Stimulated activated CD8-positive, alpha-beta memory T cell treated with anti-CD3 and anti-CD28 coated beads, Interleukin-15, amount 100 ng/mL, for 4 hours (primary cell): ENCODE results near the gene SBK2.
"Not testable (repeated sequence)": the region's sequence is repeated elsewhere in the genome, so short reads cannot be mapped to it uniquely, and the experiment has no call there.

ENCODE experiments used
- DNase-seq, 2 donors: peaks; one replicate each; pipeline ENCODE4 v3.0.0-alpha.2; 2020; ENCODE audit warnings: low read depth in 2 of 2

Gene SBK2

GRCh38 chr19:55535173-55535964 is 1.6 kb downstream of the SBK2 start:
- DNase-seq: no peak

GRCh38 chr19:55534280-55534679 is 2.7 kb downstream of the SBK2 start:
- DNase-seq: not testable (repeated sequence)

GRCh38 chr19:55530996-55531395 is 5.9 kb downstream of the SBK2 start:
- DNase-seq: no peak

GRCh38 chr19:55529636-55530234 is 7.2 kb downstream of the SBK2 start:
- DNase-seq: no peak

DNA sequence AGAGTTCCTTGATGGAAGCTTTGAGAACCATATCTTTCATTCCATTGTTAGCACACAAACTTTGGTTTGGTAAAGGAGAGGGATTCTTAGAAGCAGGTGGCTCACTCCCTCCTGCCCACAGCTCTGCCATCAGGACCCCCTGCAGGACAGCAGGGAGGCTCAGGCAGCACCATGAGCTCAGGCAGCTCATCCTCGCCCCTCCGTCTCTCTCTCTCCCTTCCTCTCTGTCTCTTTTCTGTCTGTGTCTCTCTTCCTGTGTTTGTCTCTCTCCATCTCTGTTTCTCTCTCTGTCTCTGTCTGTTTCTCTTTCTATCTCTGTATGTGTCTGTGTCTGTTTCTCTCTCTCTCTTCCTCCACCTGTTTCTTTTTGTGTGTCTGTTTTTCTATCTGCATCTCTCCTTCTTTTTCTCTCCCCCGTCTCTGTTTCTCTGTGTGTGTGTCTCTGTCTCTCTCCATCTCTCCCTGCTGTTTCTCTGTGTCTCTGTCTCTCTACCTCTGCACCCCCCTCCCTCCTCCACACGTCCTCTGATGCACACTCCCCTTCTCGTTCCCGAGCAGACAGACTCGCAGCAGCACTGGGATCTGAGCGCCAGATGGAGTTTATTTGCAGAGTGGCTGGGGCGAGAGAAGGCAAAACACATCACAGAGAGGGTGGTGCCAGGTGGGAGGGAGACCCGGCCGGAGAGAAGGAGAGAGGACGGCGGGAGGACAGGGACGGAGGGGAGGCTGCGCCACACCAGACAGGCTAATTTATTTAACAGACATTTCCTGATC is 8.7 kb downstream of the SBK2 start:
- DNase-seq: no peak

- DNase-seq: no peak
Observed at GRCh38 chr19:55527197-55528029, 9.5 kb downstream of the SBK2 start.

GRCh38 chr19:55526216-55527196 is 10.4 kb downstream of the SBK2 start:
- DNase-seq: no peak

DNA sequence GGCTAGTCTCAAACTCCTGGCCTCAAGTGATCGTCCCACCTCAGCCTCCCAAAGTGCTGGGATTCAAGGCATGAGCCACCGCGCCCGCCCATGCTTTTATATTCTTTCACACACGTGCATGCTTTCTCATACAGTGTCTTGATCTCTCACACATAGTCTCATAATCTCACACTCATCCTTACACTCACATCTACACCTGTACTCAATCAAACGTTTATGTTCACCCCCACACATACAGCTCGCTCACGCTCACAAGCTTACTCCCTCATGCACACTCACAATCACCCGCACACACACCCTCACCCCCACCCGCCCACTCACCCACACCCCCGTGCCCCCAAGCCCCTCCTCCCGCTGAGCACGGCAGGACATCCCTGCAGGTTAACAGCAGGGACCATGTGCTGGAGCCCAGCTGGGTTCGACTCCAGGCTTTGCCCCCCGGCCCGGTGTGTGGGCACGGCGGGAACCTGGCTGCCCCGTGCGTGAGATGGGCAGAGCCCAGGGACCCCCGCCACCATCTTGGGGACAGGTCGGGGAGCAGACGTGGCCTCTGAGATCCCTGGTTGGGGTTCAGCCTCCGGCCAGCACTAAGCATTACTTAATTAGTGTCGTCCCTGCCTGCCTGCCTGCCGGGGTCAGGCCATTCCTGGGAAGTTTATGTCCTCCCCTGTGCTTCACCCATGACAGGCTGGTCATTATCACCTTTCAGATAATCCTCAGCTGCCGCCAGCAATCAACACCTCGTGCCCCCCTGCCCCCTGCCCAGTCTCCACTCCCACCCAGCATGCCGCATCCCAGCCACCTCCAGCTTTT is 11.4 kb downstream of the SBK2 start:
- DNase-seq: no peak

DNA sequence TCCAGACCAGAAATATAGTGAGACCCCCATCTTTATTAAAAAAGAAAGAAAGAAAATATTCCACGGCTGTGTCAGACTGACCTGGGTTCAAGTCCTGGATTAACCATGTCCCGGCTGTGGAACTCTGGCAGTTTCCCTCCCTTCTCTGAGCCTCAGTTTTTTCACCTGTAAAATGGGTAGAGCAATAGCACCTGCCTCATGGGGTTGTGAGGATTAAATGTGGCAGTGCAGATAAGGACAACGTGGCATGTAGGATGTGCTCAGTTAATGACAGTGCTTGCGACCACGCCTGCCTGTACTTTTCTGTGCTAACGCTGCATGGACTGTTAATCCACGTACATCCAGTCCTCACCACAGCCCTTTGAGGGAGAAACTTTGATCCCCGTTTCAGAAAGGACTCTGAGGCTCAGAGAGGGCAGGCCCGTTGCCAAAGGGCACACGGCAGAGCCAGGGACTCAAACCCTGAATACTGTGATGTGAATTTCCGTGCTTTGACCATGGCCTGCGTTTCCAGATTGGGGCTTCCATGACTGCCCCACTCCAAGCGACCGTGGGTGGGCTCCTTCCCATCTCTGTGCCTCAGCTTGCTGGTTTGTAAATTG is 16.1 kb downstream of the SBK2 start:
- no peak for DNase-seq

- no peak for DNase-seq
Observed at GRCh38 chr19:55519451-55520311, 17.3 kb downstream of the SBK2 start.

- DNase-seq: peak; percentile 75 to 82
Observed at GRCh38 chr19:55516878-55517620, 19.9 kb downstream of the SBK2 start.

DNA sequence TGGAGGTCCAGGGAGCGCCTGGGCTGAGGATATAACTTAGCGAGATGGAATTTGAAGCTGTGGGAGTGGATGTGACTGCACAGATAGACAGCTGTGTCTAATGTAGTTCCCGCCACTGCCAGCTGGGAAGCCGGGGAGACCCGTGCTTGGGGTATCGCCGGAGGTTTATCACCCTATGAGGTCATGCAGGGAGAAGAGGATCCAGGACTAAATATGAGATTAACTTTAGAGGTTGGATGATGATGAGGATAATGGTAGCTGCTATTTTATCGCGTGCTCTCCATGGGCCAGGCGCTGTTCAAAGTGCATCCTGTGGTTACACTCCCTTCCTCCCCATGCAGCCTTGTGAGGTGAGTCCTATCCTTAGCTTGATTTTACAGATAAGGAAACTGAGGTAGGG is 28.8 kb downstream of the SBK2 start:
- no peak for DNase-seq

- no peak for DNase-seq
Observed at GRCh38 chr19:55504981-55505380, 32.0 kb downstream of the SBK2 start.

DNA sequence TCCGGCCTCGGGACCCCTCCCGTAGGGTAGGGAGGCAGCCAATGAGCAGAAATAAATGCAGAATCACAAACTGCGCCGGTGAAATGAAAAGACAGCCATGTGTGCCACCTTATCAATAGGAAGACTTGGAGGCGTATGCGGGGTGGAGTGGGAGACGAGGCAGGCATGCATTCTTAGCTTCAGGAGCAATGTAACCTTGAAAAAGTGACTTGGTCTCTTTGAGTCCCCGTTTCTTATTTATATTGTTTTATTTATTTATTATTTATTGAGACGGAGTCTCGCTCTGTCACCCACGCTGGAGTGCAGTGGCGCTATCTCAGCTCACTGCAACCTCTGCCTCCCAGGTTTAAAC is 32.7 kb downstream of the SBK2 start:
- no peak for DNase-seq

DNA sequence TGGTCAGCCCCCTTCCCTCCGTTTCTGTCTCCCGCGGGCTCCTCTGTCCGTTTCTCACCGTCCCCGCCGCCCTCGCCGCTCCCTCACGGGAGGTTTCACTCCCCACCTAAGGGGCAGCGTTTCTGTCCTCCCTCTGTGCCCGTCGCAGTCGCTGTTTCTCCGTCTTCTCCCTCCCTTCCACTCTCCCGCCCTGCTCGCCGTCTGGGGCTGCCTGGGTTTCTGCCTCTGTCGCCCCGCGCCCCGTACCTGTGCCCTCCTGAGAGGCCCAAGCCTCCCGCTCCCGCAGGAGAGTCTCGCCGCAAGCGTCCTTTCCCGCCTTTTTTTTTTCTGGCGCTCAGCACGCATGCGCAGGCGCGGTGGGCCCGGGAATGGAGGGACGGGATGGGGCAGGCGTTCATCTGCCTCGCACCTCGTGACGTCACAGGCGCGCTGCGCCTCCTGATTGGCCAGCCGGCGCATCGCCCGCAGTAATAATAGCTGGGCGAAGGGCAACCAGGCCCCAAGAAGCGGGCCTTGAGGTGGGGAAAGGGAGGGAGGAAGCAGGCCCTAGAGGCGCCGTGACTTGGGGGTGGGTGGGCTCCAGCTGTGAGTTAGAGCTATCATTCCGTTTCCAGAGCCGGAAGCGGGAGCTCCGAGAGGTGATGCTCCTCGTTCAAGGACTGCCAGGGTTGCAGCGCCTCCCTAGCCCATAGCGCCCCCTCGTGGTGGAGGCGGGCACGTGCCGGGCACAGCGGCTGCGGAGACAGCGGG is 33.3 kb downstream of the SBK2 start:
- peak; percentile 78 to 85 for DNase-seq

DNA sequence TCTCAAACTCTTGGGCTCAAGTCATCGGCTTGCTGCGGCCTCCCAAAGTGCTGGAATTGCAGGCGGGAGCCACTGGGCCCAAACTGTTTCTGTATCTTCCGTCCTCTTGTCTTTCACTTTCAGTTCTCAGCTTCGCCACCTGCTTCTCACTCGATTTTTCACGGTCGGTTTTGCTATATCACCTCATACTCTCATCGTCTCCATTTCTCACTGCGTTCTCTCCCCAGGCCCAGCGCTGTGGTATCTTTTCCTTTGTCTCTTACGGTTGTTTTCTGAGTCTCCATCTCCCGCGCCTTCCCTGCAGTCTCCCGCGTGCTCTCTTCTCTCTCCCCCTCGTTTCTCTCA is 33.8 kb downstream of the SBK2 start:
- DNase-seq: no peak
